Right lobe of liver (tissue), 4 donors: Measurements from ENCODE around the gene ZNF425.

Experiments
- CTCF ChIP-seq, 4 donors: fragments of 200-600 bp in 3 of 4; fragments of 450-650 bp in 1 of 4; IDR thresholded peaks; one replicate each; pipeline versions ENCODE4 v1.5.1 to v1.8.0; 2016 to 2022; ENCODE audit warnings: antibody characterized with exemption in 4 of 4, mild to moderate bottlenecking in 2 of 4
- POLR2A ChIP-seq: fragments of 450-650 bp; IDR thresholded peaks from one replicate; pipeline ENCODE4 v1.6.1; 2017; ENCODE audit warnings: antibody characterized with exemption, mild to moderate bottlenecking
- donor health status: DM: no; HTN: no; CAD: no.
- donor health status: DM: no; HTN: no; CAD: no.
- donor health status: DM: no; HTN: yes; CAD: no.

GRCh38 chr7:149141893-149142292 is 15.8 kb upstream of the ZNF425 start:
- TF ChIP-seq POLR2A (no peak), CTCF (IDR thresholded peaks at IDR 0.05) (no peak)
